IMR-90 (cell line): ENCODE data around the gene FBLN1. TPM values are rescaled to one million over a fixed set of nuclear protein-coding genes. Genes with fewer than 3 reads are reported as not detected.

Experiments
- ATAC-seq: fragments of 200-7000 bp; cut with Tn5 transposase; 2 replicates; pipeline ENCODE4 v1.9.1; 2020; ENCODE audit warnings: low read depth, mild to moderate bottlenecking, moderate library complexity
- BruUV-seq: library from RNA; stranded (reverse); fragments of 400-500 nt; replicated peaks from 2 replicates; lab custom pipeline; 2021; lab: Mats Ljungman, UMichigan
- CTCF ChIA-PET: fragments of 300-600 bp; formaldehyde crosslinking; extraction: SDS; loops from one replicate; lab custom pipeline; 2021; ENCODE audit warnings: antibody characterized with exemption; lab: Yijun Ruan, JAX
- POLR2A ChIA-PET: fragments of 300-600 bp; sonication (Branson Sonifier 250); formaldehyde crosslinking; loops from one replicate; lab custom pipeline; 2022; ENCODE audit warnings: antibody characterized with exemption; ENCODE audit not compliant: unreplicated experiment; lab: Charles Lee
- DNase-seq: peaks from one replicate; pipeline ENCODE4 v3.0.0; 2013
- H2AFZ ChIP-seq: replicated peaks from 2 replicates; pipeline ENCODE3; 2013; ENCODE audit warnings: low read length, mild to moderate bottlenecking; ENCODE audit not compliant: poor library complexity
- H2AK5ac ChIP-seq: 2 replicates; pipeline ENCODE4 v1.6.1; 2013; ENCODE audit warnings: low read depth, low read length, inconsistent platforms
- H2AK9ac ChIP-seq: replicated peaks from 2 replicates; pipeline ENCODE3; 2013; ENCODE audit warnings: mild to moderate bottlenecking, low read depth, low read length, moderate library complexity; ENCODE audit not compliant: poor library complexity
- H2BK120ac ChIP-seq: 2 replicates; pipeline ENCODE4 v1.6.1; 2013; ENCODE audit warnings: low read depth, low read length, inconsistent platforms
- H2BK15ac ChIP-seq: 3 replicates; pipeline ENCODE4 v1.6.1; 2013; ENCODE audit warnings: low read depth, low read length, inconsistent platforms
- H2BK20ac ChIP-seq: 2 replicates; pipeline ENCODE4 v1.6.1; 2013; ENCODE audit warnings: low read depth, mild to moderate bottlenecking, inconsistent platforms, low read length, moderate library complexity
- H2BK5ac ChIP-seq: 2 replicates; pipeline ENCODE4 v1.6.1; 2013; ENCODE audit warnings: mild to moderate bottlenecking, low read depth, low read length, inconsistent platforms; ENCODE audit not compliant: poor library complexity, severe bottlenecking
- H3K14ac ChIP-seq: replicated peaks from 2 replicates; pipeline ENCODE4 v1.6.1; 2013; ENCODE audit warnings: low read depth, low read length, inconsistent platforms
- H3K18ac ChIP-seq: 2 replicates; pipeline ENCODE4 v1.6.1; 2013; ENCODE audit warnings: low read depth, low read length, control low read depth
- H3K23ac ChIP-seq: 2 replicates; pipeline ENCODE4 v1.6.1; 2013; ENCODE audit warnings: low read depth, low read length, inconsistent platforms
- H3K27ac ChIP-seq: 2 replicates; pipeline ENCODE4 v1.5.1; 2013; ENCODE audit warnings: mild to moderate bottlenecking, control low read depth, low read length; ENCODE audit not compliant: insufficient read depth
- H3K27me3 ChIP-seq: 2 replicates; pipeline ENCODE4 v1.6.1; 2013; ENCODE audit warnings: low read length; ENCODE audit not compliant: control insufficient read depth, insufficient read depth
- H3K36me3 ChIP-seq: 2 replicates; pipeline ENCODE4 v1.6.1; 2013; ENCODE audit warnings: low read length, mixed read lengths; ENCODE audit not compliant: control insufficient read depth, insufficient read depth
- H3K4ac ChIP-seq: 2 replicates; pipeline ENCODE4 v1.6.1; 2013; ENCODE audit warnings: low read depth, low read length, inconsistent platforms
- H3K4me1 ChIP-seq: 2 replicates; pipeline ENCODE4 v1.6.1; 2013; ENCODE audit warnings: low read length, mixed read lengths; ENCODE audit not compliant: control insufficient read depth, insufficient read depth
- H3K4me2 ChIP-seq: 2 replicates; pipeline ENCODE4 v1.6.1; 2013; ENCODE audit warnings: low read depth, mild to moderate bottlenecking, control low read depth, low read length, moderate library complexity
- H3K4me3 ChIP-seq: 2 replicates; pipeline ENCODE4 v1.5.1; 2013; ENCODE audit warnings: low read depth, mild to moderate bottlenecking, control low read depth, low read length, moderate library complexity; ENCODE audit not compliant: insufficient read depth
- H3K56ac ChIP-seq: 2 replicates; pipeline ENCODE4 v1.6.1; 2013; ENCODE audit warnings: low read length, inconsistent platforms; ENCODE audit not compliant: insufficient read depth; ENCODE audit errors: extremely low read depth
- H3K79me1 ChIP-seq, 2 experiments: 2 replicates each; pipeline ENCODE4 v1.6.1; 2013; ENCODE audit warnings: low read length in 2 of 2, inconsistent platforms in 1 of 2, low read depth in 1 of 2
- H3K9ac ChIP-seq: 2 replicates; pipeline ENCODE4 v1.6.1; 2013; ENCODE audit warnings: low read depth, low read length, control low read depth
- H3K9me1 ChIP-seq: 2 replicates; pipeline ENCODE4 v1.6.1; 2013; ENCODE audit warnings: low read length, inconsistent platforms; ENCODE audit not compliant: insufficient read depth
- H3K9me3 ChIP-seq: 2 replicates; pipeline ENCODE4 v1.6.1; 2013; ENCODE audit warnings: low read length; ENCODE audit not compliant: control insufficient read depth, insufficient read depth
- H4K20me1 ChIP-seq: 2 replicates; pipeline ENCODE4 v1.6.1; 2013; ENCODE audit warnings: low read length, inconsistent platforms; ENCODE audit not compliant: insufficient read depth
- H4K5ac ChIP-seq: 2 replicates; pipeline ENCODE4 v1.6.1; 2013; ENCODE audit warnings: mild to moderate bottlenecking, low read depth, low read length, control low read depth
- H4K8ac ChIP-seq, 2 experiments: 2 replicates each; pipeline ENCODE4 v1.6.1; 2013; ENCODE audit warnings: low read depth in 2 of 2, low read length in 2 of 2, control low read depth in 1 of 2, inconsistent platforms in 1 of 2
- H4K91ac ChIP-seq: 2 replicates; pipeline ENCODE4 v1.6.1; 2013; ENCODE audit warnings: low read depth, low read length, inconsistent platforms; ENCODE audit not compliant: insufficient read depth
- BHLHE40 ChIP-seq: fragments of 150-350 bp; IDR thresholded peaks from 2 replicates; pipeline ENCODE4 v1.6.1; 2016; ENCODE audit warnings: mild to moderate bottlenecking, low read depth, low read length
- CEBPB ChIP-seq: IDR thresholded peaks from 2 replicates; pipeline ENCODE4 v1.6.1; 2012; ENCODE audit warnings: low read depth, low read length, improper control_type of control experiment
- ELK1 ChIP-seq: fragments of 150-350 bp; IDR thresholded peaks from 2 replicates; pipeline ENCODE4 v1.6.1; 2016; ENCODE audit warnings: low read depth, mild to moderate bottlenecking, low read length, moderate library complexity, borderline replicate concordance
- FOS ChIP-seq: fragments of 150-350 bp; IDR thresholded peaks from 2 replicates; pipeline ENCODE4 v1.6.1; 2016; ENCODE audit warnings: low read depth, low read length
- NFE2L2 ChIP-seq: fragments of 150-350 bp; IDR thresholded peaks from 2 replicates; pipeline ENCODE4 v1.6.1; 2016; ENCODE audit warnings: low read depth, mild to moderate bottlenecking, low read length
- POLR2A ChIP-seq: IDR thresholded peaks from 2 replicates; pipeline ENCODE4 v1.6.1; 2012; ENCODE audit warnings: mild to moderate bottlenecking, low read depth, low read length
- RFX5 ChIP-seq: IDR thresholded peaks from 2 replicates; pipeline ENCODE4 v1.8.0; 2012; ENCODE audit warnings: low read depth, mild to moderate bottlenecking, low read length, moderate library complexity
- SMC3 ChIP-seq: fragments of 150-350 bp; IDR thresholded peaks from 2 replicates; pipeline ENCODE4 v1.6.1; 2016; ENCODE audit warnings: low read depth, mild to moderate bottlenecking, antibody characterized with exemption, low read length, moderate library complexity
- WGBS, 2 experiments: methylation state at CpG; one replicate each; pipeline versions ENCODE4 v1.1.5 to v1.1.7; 2013; ENCODE audit warnings: missing lambda C conversion rate in 2 of 2; ENCODE audit not compliant: insufficient read length in 1 of 2; ENCODE audit errors: extremely low coverage in 2 of 2; 5-methylcytosine and 5-hydroxymethylcytosine counted together
- dilution Hi-C: fragments of 300-500 bp; cut with HindIII; formaldehyde crosslinking; loops from one replicate; pipeline ENCODE4 v1.14.3; 2018; ENCODE audit warnings: low sequenced_read_pairs; ENCODE audit not compliant: unreplicated experiment
- in situ Hi-C: fragments of 300-500 bp; cut with MboI; formaldehyde crosslinking; loops from 3 replicates; pipeline ENCODE4 v1.14.3; 2019; ENCODE audit warnings: low sequenced_read_pairs, inconsistent platforms, mixed read lengths
- intact Hi-C: fragments of 100-400 bp; cut with micrococcal nuclease; formaldehyde crosslinking; loops from 2 replicates; pipeline ENCODE4 v1.10.0; 2022
- polyA plus RNA-seq, 3 experiments: library from polyadenylated mRNA; depleted of rRNA; stranded (reverse); fragments of >200 nt; gene quantifications; 2 replicates each; pipeline ENCODE4 v1.2.3, GENCODE V29; 2012; ENCODE audit warnings: low replicate concordance in 1 of 3
- total RNA-seq: library from RNA; depleted of rRNA; stranded (reverse); fragments of >200 nt; gene quantifications from 2 replicates; pipeline ENCODE4 v1.2.3, GENCODE V29; 2012
- TF ChIP-seq, protein P1 (sequence below): conservative IDR thresholded peaks from 2 replicates; pipeline ENCODE4 v1.5.1; 2012; ENCODE audit warnings: mild to moderate bottlenecking, low read depth, low read length, improper control_type of control experiment

FBLN1 gene
- total and polyA plus RNA-seq, 2 of the 4 experiments (the other 2 are of a cell fraction): 11.3 to 87.9 TPM

DNA sequence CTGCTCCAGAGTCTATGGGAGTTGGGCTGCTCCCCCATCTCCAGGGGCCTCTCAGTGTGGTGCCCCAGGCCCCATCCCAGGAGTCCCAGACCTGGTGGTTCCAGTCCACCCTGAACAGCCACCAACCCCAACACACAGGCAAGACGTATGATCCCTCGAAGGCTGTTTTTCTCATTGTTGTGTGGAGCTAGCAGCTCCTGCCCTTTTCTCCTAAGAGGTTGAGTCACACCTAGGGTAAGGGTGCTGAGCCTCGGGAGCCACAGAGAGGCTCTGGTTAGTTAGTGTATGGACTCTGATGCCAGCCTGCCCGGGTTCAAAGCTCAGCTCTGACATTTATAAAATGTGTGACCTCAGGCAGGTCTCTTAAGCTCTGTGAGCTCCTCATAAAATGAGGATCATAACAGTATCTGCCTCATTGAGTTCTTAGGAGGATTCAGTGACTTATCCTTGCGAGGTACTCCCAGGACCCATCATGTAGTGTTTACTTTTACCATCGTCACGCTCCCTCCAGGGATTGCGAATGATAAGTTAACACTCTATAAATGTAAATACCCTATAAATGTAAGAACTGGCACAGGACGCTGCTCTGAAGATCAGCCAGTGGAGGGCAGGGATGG is 47.2 kb downstream of the FBLN1 start (continued):
- TF ChIP-seq ELK1 (no peak), NFE2L2 (no peak)

- H3K9ac ChIP-seq: no peak overlapping the region
- no peak overlapping the region for H3K56ac ChIP-seq
- 95% methylated on average over 11 of the region's 14 CpGs; no CpG with 5 or more reads in 1 of the 2 experiments for WGBS, 2 experiments
- intact Hi-C loops: loop anchor here (10.0 kb wide), 1 partner anchor 446 kb away; no protein-coding TSS in a partner anchor
- H2BK120ac ChIP-seq: peak overlapping the region; percentile 84
- peak overlapping the region; percentile 89; the same call in 2 of the 3 replicates for H2BK15ac ChIP-seq
- BruUV-seq: no TSS peak
- H3K14ac ChIP-seq: peak overlapping the region; percentile 83; the same call in 1 of the 2 replicates
- peaks cover 44% of the 10 kb centered on the region for H3K4me1 ChIP-seq
- peak overlapping the region; percentile 94 for H3K4ac ChIP-seq
- peak overlapping the region; percentile 49 for H2BK20ac ChIP-seq
- H3K9me1 ChIP-seq: peaks cover 19% of the 10 kb centered on the region
- dilution Hi-C loops: no loop called here
- H3K9me3 ChIP-seq: no peaks in the 10 kb centered on the region
- no peak overlapping the region; the same call in 1 of the 2 replicates for H3K27ac ChIP-seq
- H2AFZ ChIP-seq: no peak overlapping the region
- in situ Hi-C loops: loop anchor here (5.0 to 25.0 kb wide), 3 partner anchors 98 to 563 kb away; no protein-coding TSS in a partner anchor
- peak overlapping the region; percentile 91; the same call in 1 of the 2 replicates for H2AK5ac ChIP-seq
- H4K5ac ChIP-seq: peak overlapping the region; percentile 53; the same call in 1 of the 2 replicates
- TF ChIP-seq SMC3: no peak
- TF ChIP-seq, protein P1, sequence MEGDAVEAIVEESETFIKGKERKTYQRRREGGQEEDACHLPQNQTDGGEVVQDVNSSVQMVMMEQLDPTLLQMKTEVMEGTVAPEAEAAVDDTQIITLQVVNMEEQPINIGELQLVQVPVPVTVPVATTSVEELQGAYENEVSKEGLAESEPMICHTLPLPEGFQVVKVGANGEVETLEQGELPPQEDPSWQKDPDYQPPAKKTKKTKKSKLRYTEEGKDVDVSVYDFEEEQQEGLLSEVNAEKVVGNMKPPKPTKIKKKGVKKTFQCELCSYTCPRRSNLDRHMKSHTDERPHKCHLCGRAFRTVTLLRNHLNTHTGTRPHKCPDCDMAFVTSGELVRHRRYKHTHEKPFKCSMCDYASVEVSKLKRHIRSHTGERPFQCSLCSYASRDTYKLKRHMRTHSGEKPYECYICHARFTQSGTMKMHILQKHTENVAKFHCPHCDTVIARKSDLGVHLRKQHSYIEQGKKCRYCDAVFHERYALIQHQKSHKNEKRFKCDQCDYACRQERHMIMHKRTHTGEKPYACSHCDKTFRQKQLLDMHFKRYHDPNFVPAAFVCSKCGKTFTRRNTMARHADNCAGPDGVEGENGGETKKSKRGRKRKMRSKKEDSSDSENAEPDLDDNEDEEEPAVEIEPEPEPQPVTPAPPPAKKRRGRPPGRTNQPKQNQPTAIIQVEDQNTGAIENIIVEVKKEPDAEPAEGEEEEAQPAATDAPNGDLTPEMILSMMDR: no peak
- no peak for TF ChIP-seq RFX5
- TF ChIP-seq POLR2A: no peak
- no peak for TF ChIP-seq CEBPB
- TF ChIP-seq FOS: no peak
- TF ChIP-seq NFE2L2: no peak
- TF ChIP-seq BHLHE40: no peak
- H3K18ac ChIP-seq: peak overlapping the region; percentile 46; the same call in 1 of the 2 replicates
- H3K27me3 ChIP-seq: no peaks in the 10 kb centered on the region
- peaks cover 0 to 26% of the 10 kb centered on the region in 2 experiments; a peak in 2 of 4 replicates for H3K79me1 ChIP-seq
- H4K91ac ChIP-seq: peak overlapping the region; percentile 98
- H2AK9ac ChIP-seq: no peak overlapping the region
- ATAC-seq (no peak), DNase-seq (no peak)
- peaks cover 7% of the 10 kb centered on the region for H4K20me1 ChIP-seq
- H3K23ac ChIP-seq: no peak overlapping the region
- H3K4me2 ChIP-seq: no peak overlapping the region
- ChIA-PET CTCF (interaction anchor here (1.4 to 1.8 kb wide), 2 partner anchors 13 to 107 kb away, joined by 7 to 8 read pairs; no protein-coding TSS in a partner anchor), POLR2A (interaction anchor here (0.5 kb wide), 1 partner anchor 127 kb away, joined by 4 read pairs; no protein-coding TSS in a partner anchor)
- H3K4me3 ChIP-seq: no peak overlapping the region
- H4K8ac ChIP-seq: peak overlapping the region; percentile 73 to 80; a peak in 2 of 4 replicates
- H2BK5ac ChIP-seq: peak overlapping the region; percentile 3
- H3K36me3 ChIP-seq: peaks cover 57% of the 10 kb centered on the region; the same call in 1 of the 2 replicates
Observed at GRCh38 chr22:45550416-45550815, 47.7 kb downstream of the FBLN1 start.
